Nephron (organoid): ENCODE results near the gene LCORL.

Experiments
- H3K27ac Mint-ChIP-seq, 3 experiments: 2 replicates each; pipeline ENCODE4 v1.8.0; 2020; ENCODE audit warnings: mixed read lengths in 3 of 3, mild to moderate bottlenecking in 2 of 3, moderate library complexity in 1 of 3
- H3K27me3 Mint-ChIP-seq: 2 replicates; pipeline ENCODE4 v1.8.0; 2021; ENCODE audit warnings: low read depth, mild to moderate bottlenecking, moderate library complexity, mixed read lengths
- H3K36me3 Mint-ChIP-seq: 2 replicates; pipeline ENCODE4 v1.8.0; 2020; ENCODE audit warnings: low read depth, mixed read lengths
- H3K4me1 Mint-ChIP-seq: 2 replicates; pipeline ENCODE4 v1.8.0; 2020; ENCODE audit warnings: mixed read lengths
- H3K4me3 Mint-ChIP-seq, 3 experiments: 2 replicates each; pipeline ENCODE4 v1.8.0; 2020; ENCODE audit warnings: mild to moderate bottlenecking in 3 of 3, mixed read lengths in 3 of 3, moderate library complexity in 2 of 3
- H3K9me3 Mint-ChIP-seq: 2 replicates; pipeline ENCODE4 v1.8.0; 2020; ENCODE audit warnings: mixed read lengths
- CTCF ChIP-seq, 3 experiments: fragments of 200-600 bp; sonication (generic); IDR thresholded peaks; one replicate each; pipeline ENCODE4 v1.5.0; 2021; ENCODE audit warnings: antibody characterized with exemption in 3 of 3; ENCODE audit not compliant: unreplicated experiment in 3 of 3

The LCORL gene

GRCh38 chr4:17995165-17995564 is 26.4 kb downstream of the LCORL start:
- Mint-ChIP-seq H3K9me3 (peaks cover 12% of the 10 kb centered on the region), H3K27me3 (no peaks in the 10 kb centered on the region), H3K4me1 (no peaks in the 10 kb centered on the region), H3K36me3 (peaks cover 26% of the 10 kb centered on the region), H3K27ac (no peak overlapping the region), H3K4me3 (no peak overlapping the region)
- TF ChIP-seq CTCF (IDR thresholded peaks at IDR 0.05; ENCODE audit: unreplicated experiment in 3 of 3), result no peak

- H3K27me3 Mint-ChIP-seq, result no peaks in the 10 kb centered on the region
- H3K27ac Mint-ChIP-seq, result no peak overlapping the region
- peaks cover 69% of the 10 kb centered on the region for H3K9me3 Mint-ChIP-seq
- H3K4me3 Mint-ChIP-seq, result no peak overlapping the region
- no peak for TF ChIP-seq CTCF (IDR thresholded peaks at IDR 0.05; ENCODE audit: unreplicated experiment in 3 of 3)
- H3K4me1 Mint-ChIP-seq, result no peaks in the 10 kb centered on the region
- H3K36me3 Mint-ChIP-seq, result peaks cover 78% of the 10 kb centered on the region
Observed at GRCh38 chr4:17985832-17986231, 35.7 kb downstream of the LCORL start.

GRCh38 chr4:17981063-17981462 is 40.5 kb downstream of the LCORL start:
- no peak for TF ChIP-seq CTCF (IDR thresholded peaks at IDR 0.05; ENCODE audit: unreplicated experiment in 3 of 3)
- H3K36me3 Mint-ChIP-seq, result peaks cover 57% of the 10 kb centered on the region
- no peaks in the 10 kb centered on the region for H3K27me3 Mint-ChIP-seq
- H3K4me3 Mint-ChIP-seq, result no peak overlapping the region
- no peak overlapping the region for H3K27ac Mint-ChIP-seq
- H3K9me3 Mint-ChIP-seq, result peaks cover 53% of the 10 kb centered on the region
- no peaks in the 10 kb centered on the region for H3K4me1 Mint-ChIP-seq

- Mint-ChIP-seq H3K36me3 (no peaks in the 10 kb centered on the region), H3K4me1 (no peaks in the 10 kb centered on the region), H3K4me3 (no peak overlapping the region), H3K9me3 (no peaks in the 10 kb centered on the region), H3K27me3 (no peaks in the 10 kb centered on the region), H3K27ac (no peak overlapping the region)
- no peak for TF ChIP-seq CTCF (IDR thresholded peaks at IDR 0.05; ENCODE audit: unreplicated experiment in 3 of 3)
Observed at GRCh38 chr4:17968721-17969120, 52.8 kb downstream of the LCORL start.

- Mint-ChIP-seq H3K4me3 (no peak overlapping the region), H3K9me3 (no peaks in the 10 kb centered on the region), H3K27me3 (no peaks in the 10 kb centered on the region), H3K27ac (no peak overlapping the region), H3K4me1 (no peaks in the 10 kb centered on the region), H3K36me3 (no peaks in the 10 kb centered on the region)
- no peak for TF ChIP-seq CTCF (IDR thresholded peaks at IDR 0.05; ENCODE audit: unreplicated experiment in 3 of 3)
Observed at GRCh38 chr4:17967078-17967477, 54.5 kb downstream of the LCORL start.

- no peak for TF ChIP-seq CTCF (IDR thresholded peaks at IDR 0.05; ENCODE audit: unreplicated experiment in 3 of 3)
- H3K27ac Mint-ChIP-seq, result no peak overlapping the region
- no peaks in the 10 kb centered on the region for H3K27me3 Mint-ChIP-seq
- no peaks in the 10 kb centered on the region for H3K4me1 Mint-ChIP-seq
- H3K4me3 Mint-ChIP-seq, result no peak overlapping the region
- peaks cover 3% of the 10 kb centered on the region for H3K36me3 Mint-ChIP-seq
- H3K9me3 Mint-ChIP-seq, result no peaks in the 10 kb centered on the region
Observed at GRCh38 chr4:17966312-17966711, 55.2 kb downstream of the LCORL start.
